Mucosa of descending colon (tissue), 3 donors: Measurements from ENCODE around the gene CD37. TPM values are rescaled to one million over a fixed set of nuclear protein-coding genes. Genes with fewer than 3 reads are reported as not detected.
"Not testable (repeated sequence)": the region's sequence is repeated elsewhere in the genome, so short reads cannot be mapped to it uniquely, and the experiment has no call there.

Source experiments
- ATAC-seq: fragments of 200-7000 bp; cut with Tn5 transposase; one replicate; pipeline ENCODE4 v1.9.1; 2020; ENCODE audit warnings: mild to moderate bottlenecking, moderate library complexity
- DNase-seq, 3 donors: peaks; one replicate each; pipeline ENCODE4 v3.0.0-alpha.2; 2020
- H3K36me3 ChIP-seq: fragments of 200-600 bp; one replicate; pipeline ENCODE4 v1.8.0; 2021; ENCODE audit warnings: low read depth, mild to moderate bottlenecking
- H3K4me1 ChIP-seq: fragments of 200-600 bp; one replicate; pipeline ENCODE4 v1.8.0; 2021; ENCODE audit warnings: low read depth, mild to moderate bottlenecking
- H3K4me3 ChIP-seq: fragments of 200-600 bp; one replicate; pipeline ENCODE4 v1.8.0; 2021; ENCODE audit warnings: mild to moderate bottlenecking
- H3K9me3 ChIP-seq: fragments of 200-600 bp; one replicate; pipeline ENCODE4 v1.8.0; 2021; ENCODE audit warnings: mild to moderate bottlenecking
- intact Hi-C, 2 donors: fragments of 100-400 bp; cut with DNase I in 1 of 2; cut with micrococcal nuclease in 1 of 2; formaldehyde crosslinking; loops; one replicate each; pipeline versions ENCODE4 v1.11.0 to v1.11.1; 2022; cut with DNase I, micrococcal nuclease
- total RNA-seq, 3 donors: library from RNA; stranded (reverse); fragmentation: NEBNext Ultra II Directional in 2 of 3; extraction: Animal tissue kit (Norgen Biotek cat#: 25700) in 2 of 3; gene quantifications; one replicate each; pipeline versions ENCODE4 v1.2.1 to v1.2.4, GENCODE V29; 2021 to 2023
- TF ChIP-seq, protein P1 (sequence below): fragments of 200-600 bp; IDR thresholded peaks from one replicate; pipeline ENCODE4 v1.8.0; 2022; ENCODE audit warnings: antibody characterized with exemption, mild to moderate bottlenecking
- donor health status: DM: no; HTN: no; CAD: no; lungs with moderate emphysema.
- donor health status: DM: no; HTN: no; CAD: no.
- donor health status: DM: no; HTN: yes; CAD: no.

Gene CD37
- total RNA-seq, 3 donors from 2014 or later = 5.6 to 11.2 (median 10.1) TPM

DNA sequence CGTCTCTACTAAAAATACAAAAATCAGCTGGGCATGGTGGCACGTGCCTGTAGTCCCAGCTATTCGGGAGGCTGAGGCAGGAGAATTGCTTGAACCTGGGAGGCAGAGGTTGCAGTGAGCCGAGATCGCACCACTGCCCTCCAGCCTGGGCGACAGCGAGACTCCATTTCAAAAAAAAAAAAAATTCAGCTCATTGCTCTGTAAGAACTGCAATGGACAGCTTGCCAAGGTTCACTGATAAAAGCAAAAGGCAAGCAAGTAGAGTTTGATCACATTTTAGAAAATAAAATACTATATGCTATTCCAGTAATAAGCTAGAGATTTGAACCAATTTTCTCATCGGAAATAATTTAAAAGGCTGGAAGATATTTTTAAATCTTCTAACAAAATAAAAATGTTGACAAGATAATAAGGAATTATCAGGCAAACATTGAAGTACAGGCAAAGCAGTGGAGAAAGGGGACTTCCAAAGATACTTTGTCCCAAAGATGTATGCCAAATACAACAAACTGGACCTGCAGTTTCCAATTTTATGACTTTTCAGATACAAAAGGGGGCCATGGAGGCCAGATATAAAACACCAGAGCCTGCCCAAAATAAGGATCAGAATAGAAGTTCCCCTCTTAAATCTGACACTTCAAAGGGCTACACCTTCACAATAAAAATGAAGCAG is 39.9 kb upstream of the CD37 start:
- intact Hi-C loops = no loop called here
- Histone ChIP-seq H3K36me3 (no peaks in the 10 kb centered on the region), H3K9me3 (no peaks in the 10 kb centered on the region), H3K4me3 (no peak overlapping the region), H3K4me1 (no peaks in the 10 kb centered on the region)
- ATAC-seq = no peak
- TF ChIP-seq, protein P1, sequence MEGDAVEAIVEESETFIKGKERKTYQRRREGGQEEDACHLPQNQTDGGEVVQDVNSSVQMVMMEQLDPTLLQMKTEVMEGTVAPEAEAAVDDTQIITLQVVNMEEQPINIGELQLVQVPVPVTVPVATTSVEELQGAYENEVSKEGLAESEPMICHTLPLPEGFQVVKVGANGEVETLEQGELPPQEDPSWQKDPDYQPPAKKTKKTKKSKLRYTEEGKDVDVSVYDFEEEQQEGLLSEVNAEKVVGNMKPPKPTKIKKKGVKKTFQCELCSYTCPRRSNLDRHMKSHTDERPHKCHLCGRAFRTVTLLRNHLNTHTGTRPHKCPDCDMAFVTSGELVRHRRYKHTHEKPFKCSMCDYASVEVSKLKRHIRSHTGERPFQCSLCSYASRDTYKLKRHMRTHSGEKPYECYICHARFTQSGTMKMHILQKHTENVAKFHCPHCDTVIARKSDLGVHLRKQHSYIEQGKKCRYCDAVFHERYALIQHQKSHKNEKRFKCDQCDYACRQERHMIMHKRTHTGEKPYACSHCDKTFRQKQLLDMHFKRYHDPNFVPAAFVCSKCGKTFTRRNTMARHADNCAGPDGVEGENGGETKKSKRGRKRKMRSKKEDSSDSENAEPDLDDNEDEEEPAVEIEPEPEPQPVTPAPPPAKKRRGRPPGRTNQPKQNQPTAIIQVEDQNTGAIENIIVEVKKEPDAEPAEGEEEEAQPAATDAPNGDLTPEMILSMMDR = no peak
- DNase-seq = no peak

DNA sequence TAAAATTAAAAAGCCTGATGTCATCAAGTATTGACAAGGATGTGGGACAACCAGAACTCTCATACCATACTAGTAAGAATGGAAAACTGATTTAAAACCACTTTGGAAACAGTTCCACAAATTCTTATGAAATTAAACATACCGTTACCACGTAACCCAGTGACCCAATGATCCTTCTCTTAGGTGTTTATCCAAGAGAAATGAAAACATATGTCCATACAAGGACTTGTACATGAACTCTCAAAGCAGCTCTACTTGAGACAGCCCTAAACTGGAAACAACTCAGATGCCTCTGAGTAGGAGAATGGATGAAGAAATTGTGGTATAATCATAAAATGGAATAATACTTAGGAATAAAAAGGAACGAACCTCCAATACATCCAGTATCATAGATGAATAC is 37.8 kb upstream of the CD37 start:
- Histone ChIP-seq H3K4me1 (no peaks in the 10 kb centered on the region), H3K36me3 (no peaks in the 10 kb centered on the region), H3K4me3 (no peak overlapping the region), H3K9me3 (no peaks in the 10 kb centered on the region)
- intact Hi-C loops = no loop called here
- TF ChIP-seq, protein P1 = no peak
- DNase-seq = no peak
- no peak for ATAC-seq

DNA sequence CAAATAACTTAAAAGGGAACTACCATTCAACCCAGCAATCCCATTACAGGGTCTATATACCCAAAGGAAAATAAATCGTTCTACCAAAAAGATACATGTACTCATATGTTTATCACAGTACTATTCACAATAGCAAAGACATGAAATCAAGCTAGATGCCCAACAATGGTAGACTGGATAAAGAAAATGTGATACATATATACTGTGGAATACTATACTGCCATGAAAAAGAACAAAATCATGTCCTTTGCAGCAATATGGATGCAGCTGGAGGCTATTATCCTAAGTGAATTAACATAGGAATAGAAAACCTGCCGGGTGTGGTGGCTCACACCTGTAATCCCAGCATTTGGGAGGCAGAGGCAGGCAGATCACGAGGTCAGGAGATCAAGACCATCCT is 36.6 kb upstream of the CD37 start:
- H3K4me3 ChIP-seq, H3K9me3 ChIP-seq, intact Hi-C loops, ATAC-seq, H3K36me3 ChIP-seq, DNase-seq, H3K4me1 ChIP-seq: not testable (repeated sequence)

DNA sequence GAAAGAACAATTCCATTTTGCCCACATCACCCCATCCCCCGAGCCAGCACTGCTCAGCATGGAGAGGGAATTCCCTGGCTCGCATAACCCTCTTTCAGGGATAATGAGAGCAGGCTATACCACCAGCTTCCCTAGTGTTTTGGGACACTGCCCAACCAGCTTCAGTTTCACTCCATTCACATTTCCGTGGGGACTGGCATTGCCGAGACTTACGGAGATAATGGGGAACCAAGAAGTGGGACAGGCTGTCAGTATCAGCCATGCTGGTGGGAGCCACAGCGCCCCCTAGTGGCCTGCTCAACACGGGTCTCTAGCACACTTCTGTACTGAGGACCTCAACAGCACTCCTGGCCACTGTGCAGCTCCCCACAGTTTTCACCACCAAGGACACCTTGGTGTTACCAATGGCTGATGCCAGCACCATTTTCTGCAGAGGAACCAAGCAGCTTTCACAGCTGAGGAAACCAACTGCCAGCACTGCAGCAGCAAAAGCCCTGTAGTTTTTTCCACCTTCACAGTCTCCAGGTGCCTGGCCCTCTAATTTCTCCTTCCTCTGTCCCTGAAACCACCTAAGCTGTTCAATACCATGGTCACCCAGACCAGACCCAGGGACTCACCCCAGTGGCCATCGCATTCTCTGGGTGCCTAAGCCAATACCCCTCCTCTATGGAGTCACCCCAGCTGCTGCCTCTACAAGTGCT is 33.9 kb upstream of the CD37 start:
- H3K9me3 ChIP-seq = no peaks in the 10 kb centered on the region
- peak; percentile 97 for ATAC-seq
- H3K4me1 ChIP-seq = no peaks in the 10 kb centered on the region
- no peak overlapping the region for H3K4me3 ChIP-seq
- peak; percentile 81 to 91 (median 84) for DNase-seq
- intact Hi-C loops = no loop called here
- TF ChIP-seq, protein P1 = peak; percentile 88
- no peaks in the 10 kb centered on the region for H3K36me3 ChIP-seq

DNA sequence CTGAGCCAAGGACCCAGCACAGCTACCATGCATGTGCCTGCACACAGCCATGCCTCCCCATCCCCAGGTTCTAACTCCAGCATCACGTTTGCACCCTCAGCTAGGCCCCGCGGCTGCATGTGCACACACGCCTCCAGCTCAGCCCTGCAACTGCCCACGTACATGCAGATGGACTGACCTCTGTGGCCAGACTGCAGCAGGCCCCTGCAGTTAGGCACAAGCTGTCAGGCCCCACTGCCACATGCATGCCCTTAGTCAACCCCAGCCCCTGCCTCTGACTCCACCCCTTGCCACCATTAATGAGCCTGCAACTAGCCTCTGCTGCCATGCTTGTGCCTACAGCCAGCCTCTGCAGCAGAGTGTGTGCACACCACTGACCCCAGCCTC is 33.3 kb upstream of the CD37 start:
- H3K9me3 ChIP-seq = no peaks in the 10 kb centered on the region
- TF ChIP-seq, protein P1 = no peak
- no peak for DNase-seq
- ATAC-seq = no peak
- intact Hi-C loops = no loop called here
- no peaks in the 10 kb centered on the region for H3K36me3 ChIP-seq
- no peaks in the 10 kb centered on the region for H3K4me1 ChIP-seq
- no peak overlapping the region for H3K4me3 ChIP-seq

DNA sequence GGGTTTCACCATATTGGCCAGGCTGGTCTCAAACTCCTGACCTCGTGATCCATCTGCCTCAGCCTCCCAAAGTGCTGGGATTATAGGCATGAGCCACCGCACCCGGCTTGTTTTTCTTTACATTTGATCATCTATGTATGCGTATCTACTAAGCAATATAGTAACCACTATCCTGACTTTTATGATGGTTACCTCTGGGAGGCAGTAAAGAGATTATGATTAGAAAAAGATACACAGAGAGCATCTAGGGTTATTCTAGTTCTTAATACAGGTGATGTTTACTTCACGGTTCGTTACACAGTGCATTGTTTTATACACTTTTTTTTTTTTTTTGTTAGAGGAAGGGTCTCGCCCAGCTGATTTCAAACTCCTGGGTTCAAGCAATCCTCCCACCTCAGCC is 28.5 kb upstream of the CD37 start:
- peak; percentile 28 for ATAC-seq
- H3K4me1 ChIP-seq, H3K4me3 ChIP-seq, H3K36me3 ChIP-seq, intact Hi-C loops, DNase-seq, H3K9me3 ChIP-seq: not testable (repeated sequence)
